Brain microvascular endothelial cell (primary cell): ENCODE measurements around the gene TSR2.

Source experiments
- DNase-seq: peaks from one replicate; pipeline ENCODE4 v3.0.0-alpha.2; 2020
- H3K27ac ChIP-seq: fragments of 250-450 bp; sonication (Bioruptor Pico); 2 replicates; pipeline ENCODE4 v1.5.1; 2020; ENCODE audit warnings: mild to moderate bottlenecking, moderate library complexity
- H3K27me3 ChIP-seq: fragments of 250-450 bp; sonication (Bioruptor Pico); replicated peaks from 2 replicates; pipeline ENCODE4 v1.5.1; 2020; ENCODE audit warnings: mild to moderate bottlenecking
- H3K36me3 ChIP-seq: fragments of 250-450 bp; sonication (Bioruptor Pico); replicated peaks from 2 replicates; pipeline ENCODE4 v1.5.1; 2020; ENCODE audit warnings: mild to moderate bottlenecking
- H3K4me3 ChIP-seq: 2 replicates; pipeline ENCODE4 v1.5.1; 2011; ENCODE audit warnings: low read depth, mild to moderate bottlenecking, control low read depth, low read length, moderate library complexity
- in situ Hi-C: cut with HindIII; loops from 2 replicates; pipeline ENCODE4 v1.10.0; 2017; ENCODE audit warnings: low sequenced_read_pairs, low pct_ligation_motif_present
- TF ChIP-seq, protein P1 (sequence below): IDR thresholded peaks from 2 replicates; pipeline ENCODE4 v1.5.1; 2011; ENCODE audit warnings: low read depth, mild to moderate bottlenecking, moderate library complexity, low read length, control low read depth, inconsistent platforms; ENCODE audit errors: missing control alignments

TSR2 gene

DNA sequence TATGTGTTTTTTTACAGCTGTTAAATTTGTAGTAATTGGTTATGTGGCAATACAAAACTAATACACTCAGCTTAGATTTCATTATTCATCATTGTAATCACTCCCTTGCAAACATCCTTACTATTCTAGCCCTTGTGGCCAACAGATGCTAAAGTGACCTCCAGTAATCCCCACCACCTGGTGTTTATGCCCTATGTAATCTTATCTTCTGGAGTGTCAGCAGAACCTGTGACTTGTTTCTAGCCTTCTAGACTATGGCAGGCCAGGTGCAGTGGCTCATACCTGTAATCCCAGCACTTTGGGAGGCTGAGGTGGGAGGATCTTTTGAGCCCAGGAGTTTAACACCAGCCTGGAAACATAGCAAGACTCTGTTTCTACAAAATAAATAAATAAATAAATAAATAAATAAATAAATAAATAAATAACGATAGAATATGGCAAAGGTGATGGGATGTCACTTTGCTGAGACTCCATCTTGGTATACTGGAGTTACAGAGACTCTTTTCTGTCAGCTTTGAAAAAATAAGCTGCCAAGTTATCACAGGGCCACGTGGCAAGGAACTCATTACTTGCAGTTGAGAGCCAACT, 12.3 kb upstream of the TSR2 start:
- no peaks in the 10 kb centered on the region for H3K27me3 ChIP-seq
- in situ Hi-C loops, result no loop called here
- no peak overlapping the region for H3K27ac ChIP-seq
- TF ChIP-seq, protein P1, sequence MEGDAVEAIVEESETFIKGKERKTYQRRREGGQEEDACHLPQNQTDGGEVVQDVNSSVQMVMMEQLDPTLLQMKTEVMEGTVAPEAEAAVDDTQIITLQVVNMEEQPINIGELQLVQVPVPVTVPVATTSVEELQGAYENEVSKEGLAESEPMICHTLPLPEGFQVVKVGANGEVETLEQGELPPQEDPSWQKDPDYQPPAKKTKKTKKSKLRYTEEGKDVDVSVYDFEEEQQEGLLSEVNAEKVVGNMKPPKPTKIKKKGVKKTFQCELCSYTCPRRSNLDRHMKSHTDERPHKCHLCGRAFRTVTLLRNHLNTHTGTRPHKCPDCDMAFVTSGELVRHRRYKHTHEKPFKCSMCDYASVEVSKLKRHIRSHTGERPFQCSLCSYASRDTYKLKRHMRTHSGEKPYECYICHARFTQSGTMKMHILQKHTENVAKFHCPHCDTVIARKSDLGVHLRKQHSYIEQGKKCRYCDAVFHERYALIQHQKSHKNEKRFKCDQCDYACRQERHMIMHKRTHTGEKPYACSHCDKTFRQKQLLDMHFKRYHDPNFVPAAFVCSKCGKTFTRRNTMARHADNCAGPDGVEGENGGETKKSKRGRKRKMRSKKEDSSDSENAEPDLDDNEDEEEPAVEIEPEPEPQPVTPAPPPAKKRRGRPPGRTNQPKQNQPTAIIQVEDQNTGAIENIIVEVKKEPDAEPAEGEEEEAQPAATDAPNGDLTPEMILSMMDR, result no peak
- no peak overlapping the region for H3K4me3 ChIP-seq
- no peak for DNase-seq
- H3K36me3 ChIP-seq, result no peaks in the 10 kb centered on the region

DNA sequence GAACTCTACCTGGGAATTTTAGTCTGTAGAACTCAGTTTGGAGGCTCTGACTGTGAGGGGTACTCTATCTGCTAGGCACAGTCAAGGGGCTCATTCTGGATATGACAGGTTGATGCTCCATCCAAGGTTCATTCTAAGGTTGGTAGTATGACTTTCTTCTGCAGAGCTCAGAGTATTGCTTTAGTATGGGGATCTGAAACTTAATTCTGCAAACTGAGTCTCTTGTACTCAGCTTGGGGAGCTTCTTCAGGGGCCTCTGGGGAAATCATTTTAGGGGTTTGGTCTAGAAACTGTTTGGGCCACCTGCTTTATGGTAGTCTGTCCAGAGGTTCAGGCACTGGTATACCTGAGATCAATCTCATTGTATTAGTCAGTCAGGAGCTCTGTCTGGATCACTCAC, 9.7 kb upstream of the TSR2 start:
- Histone ChIP-seq H3K36me3 (no peaks in the 10 kb centered on the region), H3K4me3 (no peak overlapping the region), H3K27me3 (no peaks in the 10 kb centered on the region), H3K27ac (no peak overlapping the region)
- DNase-seq, result no peak
- TF ChIP-seq, protein P1, result no peak
- in situ Hi-C loops, result no loop called here

DNA sequence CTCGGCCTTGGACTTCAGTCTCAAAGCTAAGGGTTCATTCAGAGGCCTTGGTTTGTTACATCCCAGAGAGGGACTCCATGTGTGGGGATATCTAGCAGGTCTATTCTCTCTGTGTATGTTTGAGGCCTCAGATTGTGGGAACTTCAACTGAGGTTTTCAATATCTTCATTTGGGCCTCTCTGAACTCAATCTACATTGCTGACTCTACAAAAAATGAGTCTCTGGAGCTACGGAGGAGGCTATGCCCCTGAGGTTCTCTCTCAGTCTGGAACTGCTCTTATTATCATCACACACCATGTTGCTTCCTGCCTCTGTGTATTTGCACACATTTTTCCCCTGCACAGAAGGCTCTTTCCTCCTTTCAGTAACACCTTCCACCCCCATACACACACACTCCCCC, 5.1 kb upstream of the TSR2 start:
- in situ Hi-C loops, result no loop called here
- DNase-seq, result no peak
- H3K27ac ChIP-seq, result no peak overlapping the region

DNA sequence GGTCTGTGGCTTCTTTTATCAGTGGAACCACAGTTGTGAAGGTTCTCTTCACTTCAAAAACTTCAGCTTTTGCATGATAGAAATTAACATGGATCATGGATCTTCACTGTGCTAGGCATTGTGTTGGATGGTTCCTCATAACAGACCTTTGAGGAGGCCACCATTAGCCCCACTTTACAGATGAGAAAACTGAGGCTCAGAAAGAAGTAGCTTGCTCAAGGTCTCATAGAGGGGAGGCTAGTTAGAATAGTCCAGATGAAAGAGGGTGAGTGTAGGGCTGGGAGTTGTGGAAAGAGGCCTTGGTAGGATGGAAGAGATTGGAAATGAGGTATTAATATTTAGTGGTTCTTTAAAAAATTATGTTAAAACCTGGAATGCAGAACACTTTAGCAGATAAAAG, 2.6 kb downstream of the TSR2 start:
- in situ Hi-C loops, result no loop called here
- Histone ChIP-seq H3K4me3 (no peak overlapping the region), H3K36me3 (no peaks in the 10 kb centered on the region), H3K27me3 (no peaks in the 10 kb centered on the region), H3K27ac (no peak overlapping the region)
- TF ChIP-seq, protein P1, result no peak
- no peak for DNase-seq

More for the DNA sequence above, 5.1 kb upstream of the TSR2 start:
- H3K4me3 ChIP-seq, result no peak overlapping the region
- no peaks in the 10 kb centered on the region for H3K27me3 ChIP-seq
- no peaks in the 10 kb centered on the region for H3K36me3 ChIP-seq
- TF ChIP-seq, protein P1, result no peak

- H3K4me3 ChIP-seq, result no peak overlapping the region
- DNase-seq, result no peak
- no peaks in the 10 kb centered on the region for H3K27me3 ChIP-seq
- H3K36me3 ChIP-seq, result no peaks in the 10 kb centered on the region
- in situ Hi-C loops, result no loop called here
- H3K27ac ChIP-seq, result no peak overlapping the region
- TF ChIP-seq, protein P1, result no peak
Measured at GRCh38 chrX:54444752-54445151, 4.5 kb downstream of the TSR2 start.

DNA sequence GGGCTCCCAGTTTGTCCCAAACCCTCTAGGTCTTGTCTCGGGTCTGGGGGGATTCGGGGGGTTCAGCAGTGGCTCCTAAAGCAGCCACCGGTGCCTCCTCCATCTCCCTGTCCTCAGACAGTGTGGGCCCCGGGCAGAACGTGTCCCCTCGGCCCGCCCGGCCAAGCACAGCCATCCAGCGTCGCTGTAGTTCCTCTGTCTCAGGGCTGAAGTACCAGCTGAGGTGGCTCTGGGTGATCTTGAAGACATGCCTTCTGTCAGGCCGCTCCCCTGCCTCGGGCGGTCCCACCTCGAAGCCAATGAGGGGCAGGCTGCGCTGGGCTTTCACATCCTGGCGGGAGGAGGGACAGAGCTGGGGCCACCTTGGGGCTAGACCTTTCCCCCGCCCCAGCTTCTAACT, 5.9 kb downstream of the TSR2 start:
- TF ChIP-seq, protein P1, result no peak
- Histone ChIP-seq H3K36me3 (no peaks in the 10 kb centered on the region), H3K27ac (no peak overlapping the region), H3K4me3 (no peak overlapping the region), H3K27me3 (no peaks in the 10 kb centered on the region)
- DNase-seq, result no peak
- in situ Hi-C loops, result no loop called here
